GM12873 (cell line): Measurements from ENCODE around the gene NXPH3.
A peak's percentile ranks its signal among the peaks of the same experiment; 100 is the strongest.

Experiments
- CTCF ChIP-seq: IDR thresholded peaks from 2 replicates; pipeline ENCODE4 v1.5.1; 2012; ENCODE audit warnings: low read depth, mild to moderate bottlenecking, moderate library complexity, low read length, control low read depth; ENCODE audit not compliant: insufficient read depth; ENCODE audit errors: missing control alignments

Gene NXPH3

GRCh38 chr17:49546546-49547535 is 28.8 kb upstream of the NXPH3 start:
- TF ChIP-seq CTCF = no peak

- no peak for TF ChIP-seq CTCF
Observed at GRCh38 chr17:49547566-49547965, 28.1 kb upstream of the NXPH3 start.

GRCh38 chr17:49548051-49548505 is 27.6 kb upstream of the NXPH3 start:
- no peak for TF ChIP-seq CTCF

GRCh38 chr17:49548506-49549310 is 27.0 kb upstream of the NXPH3 start:
- TF ChIP-seq CTCF = peak; percentile 58

GRCh38 chr17:49549311-49549605 is 26.4 kb upstream of the NXPH3 start:
- TF ChIP-seq CTCF = no peak

GRCh38 chr17:49549691-49550678 is 25.7 kb upstream of the NXPH3 start:
- TF ChIP-seq CTCF = no peak
